T-helper 22 cell (primary cell): ENCODE measurements around the gene USF1.
"Not testable (repeated sequence)": the region's sequence is repeated elsewhere in the genome, so short reads cannot be mapped to it uniquely, and the experiment has no call there.

Source experiments
- DNase-seq: peaks from one replicate; pipeline ENCODE4 v3.0.0-alpha.2; 2020; ENCODE audit warnings: low read depth

USF1 gene

GRCh38 chr1:161077426-161077825, 31.6 kb upstream of the USF1 start:
- DNase-seq = no peak

DNA sequence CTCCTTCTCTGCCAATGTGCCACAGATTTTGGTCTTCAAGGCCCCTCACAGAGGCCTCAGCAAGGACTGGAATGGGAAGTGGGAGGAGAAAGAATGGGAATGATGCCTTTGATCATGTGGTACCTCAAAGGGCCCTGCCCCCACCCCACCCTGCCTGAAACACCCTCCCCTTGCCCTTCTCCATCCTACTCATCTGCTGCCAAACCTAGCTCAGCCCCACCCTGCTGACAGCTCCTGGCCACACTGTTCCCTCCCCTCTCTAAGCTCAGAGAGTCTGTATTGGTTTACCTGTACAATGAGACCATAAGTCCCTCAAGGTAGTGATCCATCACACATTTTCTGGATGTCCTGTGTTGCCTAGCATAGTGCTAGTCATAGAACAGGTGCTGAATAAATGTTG, 30.6 kb upstream of the USF1 start:
- no peak for DNase-seq

DNA sequence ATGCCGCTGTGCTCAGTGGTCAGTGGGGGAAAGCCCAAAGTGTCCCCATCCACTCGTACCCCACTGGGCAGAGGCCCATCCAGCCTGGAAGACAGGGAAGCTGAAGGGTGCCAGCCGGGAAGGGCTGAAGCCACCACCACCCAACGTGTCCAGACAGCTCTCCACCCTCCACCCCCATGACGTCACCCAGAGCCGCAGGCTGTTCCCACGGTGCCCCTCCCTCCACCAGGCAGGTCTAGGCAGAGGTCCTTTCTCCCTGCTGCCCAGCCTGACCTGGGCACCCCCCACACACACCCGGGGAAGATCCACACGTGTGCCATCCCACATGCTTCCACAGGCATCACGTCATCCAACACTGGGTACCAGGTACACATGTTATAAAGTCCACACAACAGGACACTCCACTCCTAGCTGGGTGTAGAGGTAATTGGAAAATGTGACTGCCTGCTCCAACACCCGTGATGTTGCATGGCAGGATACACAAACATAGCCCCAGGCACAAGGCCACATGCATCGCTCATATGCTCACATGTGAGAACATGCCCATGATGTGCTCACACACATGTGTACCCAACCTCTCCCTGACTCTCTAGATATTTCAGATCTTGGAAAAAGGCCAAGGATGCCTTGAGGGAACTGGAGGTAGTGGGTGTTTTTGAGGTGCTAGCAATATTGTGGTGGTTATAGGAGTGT, 29.0 kb upstream of the USF1 start:
- no peak for DNase-seq

DNA sequence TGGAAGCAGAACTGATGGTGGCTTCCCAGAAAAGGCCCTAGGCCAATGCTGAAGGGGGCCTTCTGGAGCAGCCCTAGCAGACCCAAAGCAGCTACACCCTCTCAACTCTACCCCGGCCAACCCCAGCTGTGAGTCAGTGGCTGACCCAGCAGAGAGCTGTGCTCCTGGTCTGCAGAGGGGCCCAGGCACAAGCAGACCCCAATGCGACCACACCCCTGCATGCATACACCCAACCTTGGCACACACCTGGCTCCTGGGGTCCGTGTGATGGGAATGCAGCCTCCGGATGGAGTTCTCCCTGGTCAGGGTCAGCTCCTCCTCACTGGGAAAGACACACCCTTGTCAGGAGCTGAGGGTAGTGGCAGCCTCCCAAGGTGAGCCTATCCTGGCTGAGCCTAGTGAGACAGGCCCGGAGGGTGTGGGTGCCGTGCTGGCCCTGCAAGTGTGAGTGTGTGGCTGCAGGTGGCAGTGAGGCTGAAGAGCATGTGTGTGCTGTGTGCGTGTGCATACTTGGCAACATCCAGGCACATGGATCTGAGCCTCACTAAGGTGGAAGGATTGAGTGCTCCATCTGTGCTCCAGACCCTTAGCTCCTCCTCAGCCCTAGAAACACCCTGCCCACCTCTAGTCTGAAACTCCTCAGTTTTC, 27.8 kb upstream of the USF1 start:
- no peak for DNase-seq

- no peak for DNase-seq
Observed at GRCh38 chr1:161072751-161073449, 27.1 kb upstream of the USF1 start.

- no peak for DNase-seq
Observed at GRCh38 chr1:161071886-161072371, 26.2 kb upstream of the USF1 start.

GRCh38 chr1:161070761-161071160, 25.0 kb upstream of the USF1 start:
- no peak for DNase-seq

GRCh38 chr1:161069731-161070270, 24.0 kb upstream of the USF1 start, which contains the start of gene ARHGAP30:
TSS of gene ARHGAP30 (minus strand) at chr1:161069891. CDS start at chr1:161069624, 267 bp downstream.
- DNase-seq = peak; percentile 79

DNA sequence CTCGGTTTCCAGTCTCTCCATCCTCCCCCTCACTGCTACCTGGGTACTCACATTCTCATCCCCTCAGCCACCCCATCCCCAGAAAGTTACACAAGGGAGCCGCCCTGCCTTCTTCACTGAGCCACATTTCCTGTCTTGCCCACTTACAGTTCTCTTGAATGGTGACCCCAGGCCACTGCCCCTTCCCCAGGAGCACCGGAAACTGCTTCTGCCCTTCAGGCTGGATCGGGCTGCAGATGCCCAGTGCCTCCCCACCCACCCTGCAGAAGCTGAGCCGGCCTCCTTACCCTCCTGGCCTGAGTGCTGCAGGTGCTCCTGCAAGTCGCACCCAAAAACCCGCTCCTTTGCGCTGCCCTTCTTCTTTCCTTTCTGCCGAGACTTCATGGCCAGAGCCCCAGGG, 23.5 kb upstream of the USF1 start:
- DNase-seq = no peak

DNA sequence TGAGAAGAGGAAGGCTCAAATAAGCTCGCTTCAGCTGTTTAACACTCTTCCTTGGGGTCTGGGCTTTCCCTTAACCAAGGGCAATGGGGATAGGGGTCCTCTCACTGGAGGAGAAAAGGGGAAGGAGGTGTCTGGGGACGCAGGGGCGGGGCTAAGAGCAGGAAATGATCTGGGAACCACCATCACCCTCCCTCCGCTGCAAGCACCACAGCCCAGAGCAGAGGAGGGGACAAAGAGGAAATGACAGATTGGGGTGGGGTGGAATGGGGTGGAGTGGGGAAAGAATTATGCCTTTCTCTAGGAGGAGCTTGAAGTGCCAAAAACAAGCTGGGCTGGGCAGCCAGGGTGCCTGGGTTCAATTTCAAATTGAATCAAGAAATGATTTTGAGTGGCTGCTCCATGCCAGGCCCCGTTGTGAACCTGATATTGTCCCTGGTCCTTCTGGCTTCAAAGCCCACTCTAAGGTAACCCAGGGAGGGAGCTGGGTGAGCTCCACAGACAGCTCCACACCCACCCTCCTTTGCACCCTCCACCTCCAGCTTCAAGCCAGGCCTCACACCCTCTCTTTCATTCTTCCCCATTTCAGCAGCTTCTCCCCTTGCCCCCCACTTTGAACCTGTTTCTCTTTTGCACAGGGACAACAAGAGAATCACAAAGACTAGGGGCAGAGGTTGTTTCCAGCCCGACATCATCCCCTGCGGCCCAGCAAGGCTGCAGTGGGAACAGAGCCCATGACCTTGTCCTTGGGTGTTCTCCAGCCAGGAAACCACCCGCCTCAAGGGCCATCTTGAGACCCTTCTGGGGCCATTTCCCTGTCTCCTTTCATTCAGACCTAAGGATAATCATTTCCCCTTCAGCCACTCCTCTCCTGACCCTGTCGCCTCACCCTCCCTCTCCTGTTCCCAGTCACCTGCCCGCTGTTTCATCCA, 22.8 kb upstream of the USF1 start:
- DNase-seq = peak; percentile 82

DNA sequence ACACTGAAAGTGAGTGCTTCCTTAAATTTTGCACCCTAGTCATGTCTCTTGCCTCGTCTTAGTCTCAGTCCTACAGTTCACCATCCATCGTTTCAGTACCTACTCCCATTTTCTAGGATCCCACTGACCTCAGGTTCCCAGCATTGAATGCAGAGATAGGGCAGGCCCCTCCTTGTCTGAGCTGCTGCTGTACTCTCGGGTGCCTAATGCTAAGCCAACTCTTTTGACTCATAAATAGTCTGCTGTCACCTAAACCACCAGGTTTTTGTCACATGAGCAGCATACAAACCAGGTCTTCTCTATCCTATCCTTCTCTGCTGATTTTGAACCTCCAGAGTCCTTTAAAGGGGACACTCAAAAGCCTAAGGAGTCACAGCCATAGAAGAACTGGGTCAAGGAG, 20.9 kb upstream of the USF1 start:
- DNase-seq = no peak

- DNase-seq = not testable (repeated sequence)
Observed at GRCh38 chr1:161065681-161066080, 19.9 kb upstream of the USF1 start.

DNA sequence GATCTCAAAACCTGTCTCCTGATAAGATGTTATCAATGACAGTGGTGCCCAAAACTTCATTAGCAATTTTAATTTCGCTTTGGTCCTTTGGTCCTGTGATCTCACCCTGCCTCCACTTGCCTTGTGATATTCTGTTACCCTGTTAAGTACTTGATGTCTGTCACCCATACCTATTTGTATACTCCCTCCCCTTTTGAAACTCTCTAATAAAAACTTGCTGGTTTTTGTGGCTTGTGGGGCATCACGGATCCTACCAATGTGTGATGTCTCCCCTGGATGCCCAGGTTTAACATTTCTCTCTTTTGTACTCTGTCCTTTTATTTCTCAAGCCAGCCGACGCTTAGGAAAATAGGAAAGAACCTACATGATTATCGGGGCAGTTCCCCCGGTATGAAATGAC, 18.2 kb upstream of the USF1 start:
- not testable (repeated sequence) for DNase-seq

GRCh38 chr1:161061419-161061818, 15.6 kb upstream of the USF1 start:
- no peak for DNase-seq

- DNase-seq = no peak
Observed at GRCh38 chr1:161059293-161059692, 13.5 kb upstream of the USF1 start.

DNA sequence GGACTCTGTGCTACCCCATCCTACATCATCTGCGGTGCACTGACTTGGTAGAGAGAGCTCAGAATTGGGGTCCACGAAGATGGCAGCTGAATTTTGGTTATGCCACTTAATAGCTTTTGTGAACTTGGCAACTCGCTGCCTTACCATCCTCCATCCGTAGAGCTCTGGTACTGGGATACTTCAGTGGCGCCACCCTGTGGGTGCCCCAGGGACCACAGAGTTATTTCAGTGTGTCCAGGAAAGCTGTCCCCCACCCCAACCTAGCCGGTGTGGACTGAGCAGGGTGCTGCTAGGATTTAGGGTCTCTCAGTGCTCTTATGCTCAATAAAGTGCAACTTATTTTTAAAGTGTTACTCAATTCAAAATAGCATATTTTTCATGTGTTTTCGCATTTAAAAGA, 9.0 kb upstream of the USF1 start:
- no peak for DNase-seq

- DNase-seq = no peak
Observed at GRCh38 chr1:161054232-161054631, 8.5 kb upstream of the USF1 start.

- no peak for DNase-seq
Observed at GRCh38 chr1:161052899-161053298, 7.1 kb upstream of the USF1 start.

- no peak for DNase-seq
Observed at GRCh38 chr1:161051219-161051618, 5.4 kb upstream of the USF1 start.

GRCh38 chr1:161048949-161049722, 3.4 kb upstream of the USF1 start:
- no peak for DNase-seq
